PC-9 (cell line): ENCODE results near the gene GORASP1.

Experiments used
- EZH2 ChIP-seq: fragments of 200-600 bp; sonication (generic); IDR thresholded peaks from 2 replicates; pipeline ENCODE4 v1.8.0; 2017; ENCODE audit warnings: antibody characterized with exemption, low read depth
- TF ChIP-seq, protein P1 (sequence below): fragments of 200-600 bp; sonication (generic); conservative IDR thresholded peaks from 2 replicates; pipeline ENCODE4 v1.6.1; 2017; ENCODE audit warnings: mixed run types, antibody characterized with exemption, mild to moderate bottlenecking, moderate library complexity

- TF ChIP-seq, protein P1, sequence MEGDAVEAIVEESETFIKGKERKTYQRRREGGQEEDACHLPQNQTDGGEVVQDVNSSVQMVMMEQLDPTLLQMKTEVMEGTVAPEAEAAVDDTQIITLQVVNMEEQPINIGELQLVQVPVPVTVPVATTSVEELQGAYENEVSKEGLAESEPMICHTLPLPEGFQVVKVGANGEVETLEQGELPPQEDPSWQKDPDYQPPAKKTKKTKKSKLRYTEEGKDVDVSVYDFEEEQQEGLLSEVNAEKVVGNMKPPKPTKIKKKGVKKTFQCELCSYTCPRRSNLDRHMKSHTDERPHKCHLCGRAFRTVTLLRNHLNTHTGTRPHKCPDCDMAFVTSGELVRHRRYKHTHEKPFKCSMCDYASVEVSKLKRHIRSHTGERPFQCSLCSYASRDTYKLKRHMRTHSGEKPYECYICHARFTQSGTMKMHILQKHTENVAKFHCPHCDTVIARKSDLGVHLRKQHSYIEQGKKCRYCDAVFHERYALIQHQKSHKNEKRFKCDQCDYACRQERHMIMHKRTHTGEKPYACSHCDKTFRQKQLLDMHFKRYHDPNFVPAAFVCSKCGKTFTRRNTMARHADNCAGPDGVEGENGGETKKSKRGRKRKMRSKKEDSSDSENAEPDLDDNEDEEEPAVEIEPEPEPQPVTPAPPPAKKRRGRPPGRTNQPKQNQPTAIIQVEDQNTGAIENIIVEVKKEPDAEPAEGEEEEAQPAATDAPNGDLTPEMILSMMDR = no peak
- TF ChIP-seq EZH2 = no peak
These were observed 5.1 kb upstream of the GORASP1 start for GRCh38 chr3:39112535-39112934.
